Testis (tissue), 3 donors: Measurements from ENCODE around the gene MYO1D. TPM values are rescaled to one million over a fixed set of nuclear protein-coding genes. Genes with fewer than 3 reads are reported as not detected.
"Not testable (repeated sequence)": the region's sequence is repeated elsewhere in the genome, so short reads cannot be mapped to it uniquely, and the experiment has no call there.

Source experiments
- DNase-seq: peaks from one replicate; pipeline ENCODE4 v3.0.0-alpha.2; 2019
- H3K27ac ChIP-seq, 2 donors: fragments of 200-600 bp; sonication (generic); one replicate each; pipeline ENCODE4 v1.5.1; 2019
- H3K27me3 ChIP-seq: fragments of 200-600 bp; sonication (generic); one replicate; pipeline ENCODE4 v1.5.1; 2019
- H3K36me3 ChIP-seq: fragments of 200-600 bp; sonication (generic); one replicate; pipeline ENCODE4 v1.5.1; 2017; ENCODE audit warnings: low read depth; ENCODE audit errors: missing control alignments
- H3K4me1 ChIP-seq: fragments of 200-600 bp; sonication (generic); one replicate; pipeline ENCODE4 v1.5.1; 2019
- H3K4me3 ChIP-seq, 2 donors: fragments of 200-600 bp; sonication (generic); one replicate each; pipeline ENCODE4 v1.5.1; 2017 to 2019
- H3K9me3 ChIP-seq: fragments of 200-600 bp; sonication (generic); one replicate; pipeline ENCODE4 v1.5.1; 2017
- POLR2A ChIP-seq: fragments of 450-650 bp; IDR thresholded peaks from one replicate; pipeline ENCODE4 v1.6.1; 2017; ENCODE audit warnings: antibody characterized with exemption, mild to moderate bottlenecking, moderate library complexity
- WGBS, 2 donors: methylation state at CpG; one replicate each; pipeline ENCODE4 v1.1.5; 2018; 5-methylcytosine and 5-hydroxymethylcytosine counted together
- intact Hi-C: fragments of 100-400 bp; cut with DNase I; formaldehyde crosslinking; loops from one replicate; pipeline ENCODE4 v1.15.1; 2023; ENCODE audit warnings: low total_unique reads
- polyA plus RNA-seq: library from polyadenylated mRNA; stranded (reverse); fragments of 350-450 nt; fragmentation: Illumina TruSeq; extraction: RNeasy Lipid Tissue Mini Kit (QIAGEN cat#74804); gene quantifications from one replicate; pipeline ENCODE4 v1.2.3, GENCODE V29; 2014; ENCODE audit warnings: low read depth, low replicate concordance; ENCODE audit not compliant: insufficient read depth
- total RNA-seq, 2 donors: library from RNA; depleted of rRNA; stranded (reverse); fragments of >200 nt; gene quantifications; one replicate each; pipeline ENCODE4 v1.2.3, GENCODE V29; 2016
- TF ChIP-seq, protein P1 (sequence below), 3 experiments: fragments of 450-650 bp in 2 of 3; fragments of 200-600 bp in 1 of 3; sonication (generic) in 1 of 3; IDR thresholded peaks; one replicate each; pipeline ENCODE4 v1.5.1; 2016 to 2019; ENCODE audit warnings: antibody characterized with exemption in 3 of 3, mild to moderate bottlenecking in 2 of 3, moderate library complexity in 1 of 3

The MYO1D gene
- total and polyA plus RNA-seq, 3 donors from 2014 or later = 29.5 to 34.1 (median 33.6) TPM

DNA sequence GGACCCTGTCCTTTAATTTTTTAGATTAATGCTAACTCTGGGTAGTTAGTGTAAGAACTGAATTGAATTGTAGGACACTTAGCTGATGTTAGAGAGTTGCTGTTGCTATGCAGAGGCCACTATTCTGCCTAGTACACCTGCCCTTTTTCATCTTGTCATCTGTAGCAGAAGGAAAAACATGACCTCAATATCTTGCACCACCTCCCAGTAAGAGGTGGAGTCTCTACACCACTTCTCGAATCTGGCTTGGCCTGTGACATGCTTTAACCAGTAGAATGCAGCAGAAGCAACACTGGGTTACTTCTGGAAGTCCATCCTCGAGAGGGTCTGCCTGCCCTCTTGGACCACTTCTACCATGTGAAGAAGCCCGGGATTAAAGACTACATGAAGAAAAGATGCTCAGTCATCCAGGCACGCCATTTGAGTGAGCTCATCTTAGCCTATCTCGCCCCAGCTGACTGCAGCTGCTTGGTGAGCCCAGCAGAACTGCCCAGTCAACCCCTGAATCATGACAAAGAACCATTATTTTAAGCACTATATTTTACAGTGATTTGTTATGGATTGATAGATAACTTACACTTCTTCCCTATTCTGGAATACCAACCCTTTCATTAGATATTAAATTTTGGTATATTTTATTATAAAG is 153.5 kb downstream of the MYO1D start:
- no peaks in the 10 kb centered on the region for H3K9me3 ChIP-seq
- no peaks in the 10 kb centered on the region for H3K27me3 ChIP-seq
- intact Hi-C loops = no loop called here
- H3K4me3 ChIP-seq = no peak overlapping the region
- 85 to 89% methylated on average over 5 of the region's 5 CpGs for WGBS, 2 donors
- TF ChIP-seq, protein P1, sequence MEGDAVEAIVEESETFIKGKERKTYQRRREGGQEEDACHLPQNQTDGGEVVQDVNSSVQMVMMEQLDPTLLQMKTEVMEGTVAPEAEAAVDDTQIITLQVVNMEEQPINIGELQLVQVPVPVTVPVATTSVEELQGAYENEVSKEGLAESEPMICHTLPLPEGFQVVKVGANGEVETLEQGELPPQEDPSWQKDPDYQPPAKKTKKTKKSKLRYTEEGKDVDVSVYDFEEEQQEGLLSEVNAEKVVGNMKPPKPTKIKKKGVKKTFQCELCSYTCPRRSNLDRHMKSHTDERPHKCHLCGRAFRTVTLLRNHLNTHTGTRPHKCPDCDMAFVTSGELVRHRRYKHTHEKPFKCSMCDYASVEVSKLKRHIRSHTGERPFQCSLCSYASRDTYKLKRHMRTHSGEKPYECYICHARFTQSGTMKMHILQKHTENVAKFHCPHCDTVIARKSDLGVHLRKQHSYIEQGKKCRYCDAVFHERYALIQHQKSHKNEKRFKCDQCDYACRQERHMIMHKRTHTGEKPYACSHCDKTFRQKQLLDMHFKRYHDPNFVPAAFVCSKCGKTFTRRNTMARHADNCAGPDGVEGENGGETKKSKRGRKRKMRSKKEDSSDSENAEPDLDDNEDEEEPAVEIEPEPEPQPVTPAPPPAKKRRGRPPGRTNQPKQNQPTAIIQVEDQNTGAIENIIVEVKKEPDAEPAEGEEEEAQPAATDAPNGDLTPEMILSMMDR (IDR thresholded peaks at IDR 0.05) = no peak
- no peak for TF ChIP-seq POLR2A
- H3K4me1 ChIP-seq = no peaks in the 10 kb centered on the region
- no peaks in the 10 kb centered on the region for H3K36me3 ChIP-seq
- no peak for DNase-seq
- H3K27ac ChIP-seq = no peak overlapping the region

DNA sequence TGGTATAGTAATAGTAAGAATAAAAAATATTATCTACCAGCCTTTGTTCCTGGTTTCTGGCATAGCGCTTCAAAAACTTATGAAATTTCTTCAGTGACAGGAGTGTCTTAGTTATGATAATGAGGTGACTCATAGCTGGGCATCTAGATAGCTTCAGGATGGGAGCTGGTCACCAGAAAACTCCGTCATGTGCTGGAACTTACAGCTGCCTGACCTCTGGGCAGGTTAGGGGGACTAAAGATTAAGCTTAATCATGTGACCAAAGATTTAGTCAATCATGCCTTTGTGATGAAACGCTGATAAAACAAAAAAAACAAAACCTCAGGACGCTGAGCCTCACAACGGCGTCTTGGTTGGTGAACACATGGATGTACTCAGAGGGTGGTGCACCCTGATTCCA is 154.2 kb downstream of the MYO1D start:
- H3K36me3 ChIP-seq = no peaks in the 10 kb centered on the region
- no peak overlapping the region for H3K27ac ChIP-seq
- intact Hi-C loops = no loop called here
- TF ChIP-seq, protein P1 (IDR thresholded peaks at IDR 0.05) = no peak
- no peak for TF ChIP-seq POLR2A
- no peaks in the 10 kb centered on the region for H3K9me3 ChIP-seq
- no peaks in the 10 kb centered on the region for H3K4me1 ChIP-seq
- 96% methylated on average over 6 of the region's 6 CpGs for WGBS, 2 donors
- H3K4me3 ChIP-seq = no peak overlapping the region
- no peak for DNase-seq
- no peaks in the 10 kb centered on the region for H3K27me3 ChIP-seq

DNA sequence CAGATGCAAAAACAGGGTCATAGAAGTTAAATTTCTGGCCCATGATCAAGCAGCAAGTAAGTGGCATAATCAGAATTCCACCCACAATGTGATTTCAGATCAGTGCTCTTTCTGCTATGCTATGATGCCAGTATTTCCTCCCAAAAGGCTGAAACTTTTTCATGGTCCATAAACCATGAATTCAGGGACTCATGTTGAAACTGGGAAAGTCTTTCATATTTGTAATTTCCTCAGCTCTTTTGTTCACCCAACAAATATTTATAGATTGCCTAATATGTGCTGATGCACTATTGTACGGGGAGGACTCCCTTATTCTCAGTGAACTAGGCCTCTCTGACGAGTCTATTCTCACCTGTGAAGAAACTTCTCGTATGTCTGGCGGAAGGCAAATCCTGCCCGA is 156.3 kb downstream of the MYO1D start:
- intact Hi-C loops = no loop called here
- 98 to 100% methylated on average over 5 of the region's 5 CpGs for WGBS, 2 donors

DNA sequence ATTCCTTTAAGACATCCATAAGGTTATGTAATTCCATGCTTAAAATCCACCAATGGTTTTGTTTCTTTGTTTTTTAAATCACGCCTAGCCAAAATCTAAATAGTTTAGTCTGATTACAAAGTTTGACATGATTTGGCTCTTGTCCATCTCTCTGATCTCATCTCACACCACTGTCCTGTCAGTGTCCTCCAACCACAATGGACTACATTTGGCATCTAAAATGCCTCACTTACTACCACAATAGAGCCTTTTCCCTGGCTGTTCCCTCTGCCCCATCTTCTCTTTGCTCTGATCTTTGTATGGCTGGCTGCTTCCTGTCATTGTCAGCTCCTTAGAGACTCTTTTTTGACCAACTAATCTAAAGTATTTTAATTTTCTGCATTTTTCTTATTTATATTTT is 157.2 kb downstream of the MYO1D start:
- intact Hi-C loops = no loop called here
- no peak overlapping the region for H3K27ac ChIP-seq

More for the DNA sequence above, 156.3 kb downstream of the MYO1D start:
- Histone ChIP-seq H3K4me3 (no peak overlapping the region), H3K4me1 (no peaks in the 10 kb centered on the region), H3K27ac (no peak overlapping the region), H3K9me3 (no peaks in the 10 kb centered on the region), H3K36me3 (no peaks in the 10 kb centered on the region), H3K27me3 (no peaks in the 10 kb centered on the region)
- TF ChIP-seq POLR2A = no peak
- no peak for DNase-seq

DNA sequence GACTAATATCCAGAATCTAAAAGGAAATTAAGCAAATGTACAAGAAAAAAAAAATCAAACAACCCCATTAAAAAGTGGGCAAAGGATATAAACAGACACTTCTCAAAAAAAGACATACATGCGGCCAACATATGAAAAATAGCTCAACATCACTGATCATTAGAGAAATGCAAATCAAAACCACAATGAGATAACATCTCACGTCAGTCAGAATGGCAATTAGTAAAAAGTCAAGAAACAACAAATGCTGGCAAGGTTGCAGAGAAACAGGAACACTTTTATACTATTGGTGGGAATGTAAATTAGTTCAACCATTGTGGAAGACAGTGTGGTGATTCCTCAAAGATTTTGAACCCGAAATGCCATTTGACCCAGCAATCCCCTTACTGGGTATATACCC is 162.0 kb downstream of the MYO1D start:
- H3K4me3 ChIP-seq, H3K27me3 ChIP-seq, intact Hi-C loops, H3K9me3 ChIP-seq, H3K4me1 ChIP-seq, H3K36me3 ChIP-seq, H3K27ac ChIP-seq, DNase-seq: not testable (repeated sequence)
- WGBS, 2 donors = 91 to 95% methylated on average over 3 of the region's 3 CpGs

More for the DNA sequence above, 157.2 kb downstream of the MYO1D start:
- no peaks in the 10 kb centered on the region for H3K9me3 ChIP-seq
- H3K36me3 ChIP-seq = no peaks in the 10 kb centered on the region
- no peaks in the 10 kb centered on the region for H3K27me3 ChIP-seq
- TF ChIP-seq POLR2A = no peak
- TF ChIP-seq, protein P1 (IDR thresholded peaks at IDR 0.05) = no peak
- H3K4me1 ChIP-seq = no peaks in the 10 kb centered on the region
- WGBS, 2 donors = 94 to 97% methylated on average over 1 of the region's 1 CpG
- no peak for DNase-seq
- no peak overlapping the region for H3K4me3 ChIP-seq

DNA sequence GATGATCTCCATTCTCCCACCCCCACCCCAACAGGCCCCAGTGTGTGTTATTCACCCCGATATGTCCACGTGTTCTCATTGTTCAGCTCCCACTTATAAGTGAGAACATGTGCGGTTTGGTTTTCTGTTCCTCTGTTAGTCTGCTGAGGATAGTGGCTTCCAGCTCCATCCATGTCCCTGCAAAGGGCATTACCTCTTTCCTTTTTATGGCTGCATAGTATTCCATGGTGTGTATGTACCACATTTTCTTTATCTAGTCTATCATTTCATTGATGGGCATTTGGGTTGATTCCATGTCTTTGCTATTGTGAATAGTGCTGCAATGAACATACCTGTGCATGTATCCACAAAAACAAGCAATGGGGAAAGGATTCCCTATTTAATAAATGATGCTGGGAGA is 162.7 kb downstream of the MYO1D start:
- 90 to 95% methylated on average over 3 of the region's 3 CpGs for WGBS, 2 donors
- H3K9me3 ChIP-seq, H3K27me3 ChIP-seq, H3K4me3 ChIP-seq, H3K27ac ChIP-seq, intact Hi-C loops, H3K36me3 ChIP-seq, DNase-seq, H3K4me1 ChIP-seq: not testable (repeated sequence)
